Measurements from ENCODE around the gene TBC1D1. TPM values are rescaled to one million over a fixed set of nuclear protein-coding genes. Genes with fewer than 3 reads are reported as not detected.

The TBC1D1 gene
- polyA plus RNA-seq, 3 donors: 23.3 to 70.0 (median 31.5) TPM

- Histone ChIP-seq H2AFZ (ENCODE audit: insufficient read depth, low read depth, low read length, poor library complexity, severe bottlenecking) (no peak overlapping the region), H4K20me1 (ENCODE audit: insufficient read depth, low read length) (peaks cover 37% of the 10 kb centered on the region), H3K9me3 (replicated peaks in 1 of 2; ENCODE audit: control insufficient read depth in 1 of 2, insufficient read depth in 1 of 2, low read length in 2 of 2) (no peaks in the 10 kb centered on the region), H3K9ac (ENCODE audit: insufficient read depth, low read length, poor library complexity, severe bottlenecking) (no peak overlapping the region), H3K4me2 (replicated peaks; ENCODE audit: extremely low read depth, low read length, poor library complexity, severe bottlenecking) (no peak overlapping the region), H3K36me3 (replicated peaks in 1 of 2; ENCODE audit: control insufficient read depth in 1 of 2, insufficient read depth in 2 of 2, low read length in 2 of 2) (peaks cover 0 to 4% of the 10 kb centered on the region in 2 donors), H3K27me3 (ENCODE audit: control insufficient read depth in 2 of 2, insufficient read depth in 2 of 2, low read length in 2 of 2) (no peaks in the 10 kb centered on the region), H3K79me2 (ENCODE audit: insufficient read depth, low read length) (peaks cover 97% of the 10 kb centered on the region), H3K4me1 (ENCODE audit: control insufficient read depth in 1 of 2, insufficient read depth in 2 of 2, low read length in 2 of 2) (peaks cover 38 to 59% of the 10 kb centered on the region in 2 donors), H3K27ac (ENCODE audit: low read depth in 1 of 2, low read length in 2 of 2) (peak overlapping the region in 1 of 2 donors; percentile 89), H3K4me3 (replicated peaks in 1 of 3; ENCODE audit: low read depth in 2 of 3, low read length in 3 of 3) (no peak overlapping the region)
- 87% methylated on average over 4 of the region's 5 CpGs for WGBS (ENCODE audit: insufficient coverage)
- DNase-seq: no peak
- H3K9me3 Mint-ChIP-seq: peaks cover 0 to 2% (median 0%) of the 10 kb centered on the region in 7 donors
- H3K27ac Mint-ChIP-seq: peak overlapping the region; percentile 59 to 95 (median 91)
- H3K27me3 Mint-ChIP-seq (ENCODE audit: low read depth in 3 of 3): no peaks in the 10 kb centered on the region
- intact Hi-C loops (cut with micrococcal nuclease): no loop called here
- peaks cover 10 to 27% of the 10 kb centered on the region in 2 donors for H3K36me3 Mint-ChIP-seq
- no peak overlapping the region for H3K4me3 Mint-ChIP-seq
- H3K4me1 Mint-ChIP-seq: peaks cover 71% of the 10 kb centered on the region
- TF ChIP-seq CTCF (IDR thresholded peaks at IDR 0.05): no peak
These were observed 97.8 kb downstream of the TBC1D1 start for GRCh38 chr4:37988670-37989069.

GRCh38 chr4:37989398-37990260 is 98.7 kb downstream of the TBC1D1 start:
- peak overlapping the region; percentile 40 for H3K4me2 ChIP-seq (replicated peaks; ENCODE audit: extremely low read depth, low read length, poor library complexity, severe bottlenecking)
- peak overlapping the region; percentile 38 for H3K9ac ChIP-seq (ENCODE audit: insufficient read depth, low read length, poor library complexity, severe bottlenecking)
- no peaks in the 10 kb centered on the region for H3K9me3 ChIP-seq (replicated peaks in 1 of 2; ENCODE audit: control insufficient read depth in 1 of 2, insufficient read depth in 1 of 2, low read length in 2 of 2)
- H3K79me2 ChIP-seq (ENCODE audit: insufficient read depth, low read length): peaks cover 97% of the 10 kb centered on the region
- Mint-ChIP-seq H3K4me3 (peak overlapping the region; percentile 24 to 31), H3K4me1 (peaks cover 73% of the 10 kb centered on the region), H3K9me3 (peaks cover 0 to 2% (median 0%) of the 10 kb centered on the region in 7 donors), H3K36me3 (peaks cover 12 to 30% of the 10 kb centered on the region in 2 donors), H3K27ac (peak overlapping the region; percentile 89 to 95 (median 92)), H3K27me3 (ENCODE audit: low read depth in 3 of 3) (no peaks in the 10 kb centered on the region)
- no peak for TF ChIP-seq CTCF (IDR thresholded peaks at IDR 0.05)
- peak overlapping the region; percentile 65 to 89 for H3K27ac ChIP-seq (ENCODE audit: low read depth in 1 of 2, low read length in 2 of 2)
- whole genome bisulfite sequencing (ENCODE audit: insufficient coverage): 40% methylated on average over 4 of the region's 8 CpGs
- H3K27me3 ChIP-seq (ENCODE audit: control insufficient read depth in 2 of 2, insufficient read depth in 2 of 2, low read length in 2 of 2): no peaks in the 10 kb centered on the region
- DNase-seq: peak; percentile 55 to 78 (median 62)
- peaks cover 47 to 67% of the 10 kb centered on the region in 2 donors for H3K4me1 ChIP-seq (ENCODE audit: control insufficient read depth in 1 of 2, insufficient read depth in 2 of 2, low read length in 2 of 2)
- intact Hi-C loops (cut with micrococcal nuclease): no loop called here
- H2AFZ ChIP-seq (ENCODE audit: insufficient read depth, low read depth, low read length, poor library complexity, severe bottlenecking): peak overlapping the region; percentile 12
- H4K20me1 ChIP-seq (ENCODE audit: insufficient read depth, low read length): peaks cover 35% of the 10 kb centered on the region
- peaks cover 0 to 4% of the 10 kb centered on the region in 2 donors for H3K36me3 ChIP-seq (replicated peaks in 1 of 2; ENCODE audit: control insufficient read depth in 1 of 2, insufficient read depth in 2 of 2, low read length in 2 of 2)
- peak overlapping the region in 1 of 3 experiments; percentile 29 for H3K4me3 ChIP-seq (replicated peaks in 1 of 3; ENCODE audit: low read depth in 2 of 3, low read length in 3 of 3)

All from CD14-positive monocyte (primary cell).